GM19043 (cell line): ENCODE data around the gene TMEM63C.
"Not testable (repeated sequence)": the region's sequence is repeated elsewhere in the genome, so short reads cannot be mapped to it uniquely, and the experiment has no call there.

Source experiments
- ATAC-seq: cut with Tn5 transposase; IDR thresholded peaks from one replicate; pipeline ENCODE4 v1.9.1; 2021; ENCODE audit warnings: low read depth; ENCODE audit not compliant: unreplicated experiment

The TMEM63C gene

GRCh38 chr14:77272261-77272660 is 90.7 kb downstream of the TMEM63C start:
- no peak for ATAC-seq

- no peak for ATAC-seq
Measured at GRCh38 chr14:77273796-77274195, 92.2 kb downstream of the TMEM63C start.

- ATAC-seq = no peak
Measured at GRCh38 chr14:77275041-77275580, 93.5 kb downstream of the TMEM63C start.

- no peak for ATAC-seq
Measured at GRCh38 chr14:77275601-77276017, 94.0 kb downstream of the TMEM63C start.

- ATAC-seq = no peak
Measured at GRCh38 chr14:77276295-77276935, 94.8 kb downstream of the TMEM63C start.

- ATAC-seq = no peak
Measured at GRCh38 chr14:77276959-77277358, 95.4 kb downstream of the TMEM63C start.

GRCh38 chr14:77278461-77279230 is 97.0 kb downstream of the TMEM63C start:
- ATAC-seq = no peak

GRCh38 chr14:77279719-77280118 is 98.1 kb downstream of the TMEM63C start:
- no peak for ATAC-seq

GRCh38 chr14:77280921-77281320 is 99.3 kb downstream of the TMEM63C start:
- ATAC-seq = not testable (repeated sequence)

- ATAC-seq = no peak
Measured at GRCh38 chr14:77281852-77282410, 100.3 kb downstream of the TMEM63C start.

- ATAC-seq = no peak
Measured at GRCh38 chr14:77284066-77284465, 102.5 kb downstream of the TMEM63C start.

GRCh38 chr14:77284466-77284865 is 102.9 kb downstream of the TMEM63C start:
- no peak for ATAC-seq

GRCh38 chr14:77286576-77286975 is 105.0 kb downstream of the TMEM63C start:
- ATAC-seq = no peak

- ATAC-seq = no peak
Measured at GRCh38 chr14:77290705-77291104, 109.1 kb downstream of the TMEM63C start.

GRCh38 chr14:77296155-77296554 is 114.6 kb downstream of the TMEM63C start:
- ATAC-seq = no peak

GRCh38 chr14:77296906-77297305 is 115.3 kb downstream of the TMEM63C start:
- ATAC-seq = no peak

GRCh38 chr14:77299771-77300170 is 118.2 kb downstream of the TMEM63C start:
- ATAC-seq = no peak

GRCh38 chr14:77301103-77301502 is 119.5 kb downstream of the TMEM63C start:
- ATAC-seq = no peak

- ATAC-seq = no peak
Measured at GRCh38 chr14:77302926-77303325, 121.3 kb downstream of the TMEM63C start.

GRCh38 chr14:77303417-77304156 is 122.0 kb downstream of the TMEM63C start:
- ATAC-seq = peak; percentile 73

GRCh38 chr14:77305696-77306095 is 124.1 kb downstream of the TMEM63C start:
- ATAC-seq = no peak
